GM23248 (cell line): Measurements from ENCODE around the gene ERN1. TPM values are rescaled to one million over a fixed set of nuclear protein-coding genes. Genes with fewer than 3 reads are reported as not detected.

Experiments used
- DNase-seq: peaks from one replicate; pipeline ENCODE4 v3.0.0-alpha.2; 2015
- H2AFZ ChIP-seq: fragments of 200-600 bp; sonication (generic); 2 replicates; pipeline ENCODE4 v1.6.1; 2016; ENCODE audit warnings: antibody characterized with exemption
- H3F3A ChIP-seq: fragments of 200-600 bp; sonication (generic); 2 replicates; pipeline ENCODE4 v1.6.1; 2016; ENCODE audit warnings: mild to moderate bottlenecking, antibody characterized with exemption, mixed run types; ENCODE audit not compliant: insufficient read depth
- H3K27ac ChIP-seq: fragments of 200-600 bp; sonication (generic); 2 replicates; pipeline ENCODE4 v1.5.1; 2016; ENCODE audit warnings: mild to moderate bottlenecking
- H3K27me3 ChIP-seq: fragments of 200-600 bp; sonication (generic); replicated peaks from 2 replicates; pipeline ENCODE4 v1.6.1; 2016; ENCODE audit warnings: mild to moderate bottlenecking; ENCODE audit not compliant: insufficient read depth
- H3K36me3 ChIP-seq: fragments of 200-600 bp; sonication (generic); 2 replicates; pipeline ENCODE4 v1.6.1; 2016; ENCODE audit warnings: low read depth, mild to moderate bottlenecking
- H3K4me1 ChIP-seq: fragments of 200-600 bp; sonication (generic); 2 replicates; pipeline ENCODE4 v1.6.1; 2016; ENCODE audit warnings: mild to moderate bottlenecking; ENCODE audit not compliant: insufficient read depth
- H3K4me2 ChIP-seq: fragments of 200-600 bp; sonication (generic); one replicate; pipeline ENCODE4 v1.6.1; 2016; ENCODE audit warnings: mild to moderate bottlenecking; ENCODE audit not compliant: unreplicated experiment
- H3K4me3 ChIP-seq: fragments of 200-600 bp; sonication (generic); 2 replicates; pipeline ENCODE4 v1.5.1; 2016; ENCODE audit warnings: mild to moderate bottlenecking
- H3K79me2 ChIP-seq: fragments of 200-600 bp; sonication (generic); 2 replicates; pipeline ENCODE4 v1.6.1; 2016; ENCODE audit warnings: mild to moderate bottlenecking; ENCODE audit not compliant: insufficient read depth
- H3K9ac ChIP-seq: fragments of 200-600 bp; sonication (generic); 2 replicates; pipeline ENCODE4 v1.6.1; 2016; ENCODE audit warnings: mild to moderate bottlenecking
- H3K9me2 ChIP-seq: fragments of 200-600 bp; sonication (generic); 2 replicates; pipeline ENCODE4 v1.6.1; 2016; ENCODE audit warnings: mixed run types, mild to moderate bottlenecking, moderate library complexity; ENCODE audit not compliant: insufficient read depth
- H3K9me3 ChIP-seq: fragments of 200-600 bp; sonication (generic); one replicate; pipeline ENCODE4 v1.6.1; 2017; ENCODE audit warnings: low read depth
- H4K20me1 ChIP-seq: fragments of 200-600 bp; sonication (generic); 2 replicates; pipeline ENCODE4 v1.6.0; 2016; ENCODE audit not compliant: insufficient read depth
- EZH2 ChIP-seq: fragments of 200-600 bp; sonication (generic); IDR thresholded peaks from 2 replicates; pipeline ENCODE4 v1.6.1; 2018; ENCODE audit warnings: antibody characterized with exemption, mild to moderate bottlenecking; ENCODE audit not compliant: insufficient read depth, poor library complexity, severe bottlenecking
- EZH2phosphoT487 ChIP-seq: fragments of 200-600 bp; sonication (generic); IDR thresholded peaks from 2 replicates; pipeline ENCODE4 v1.6.1; 2018; ENCODE audit warnings: antibody characterized with exemption, moderate library complexity, mild to moderate bottlenecking, low read depth; ENCODE audit not compliant: insufficient read depth
- WGBS, 2 experiments: methylation state at CpG; one replicate each; pipeline ENCODE4 v1.1.6; 2015 to 2017; ENCODE audit warnings: low lambda C conversion rate in 2 of 2, low coverage in 1 of 2; ENCODE audit errors: missing lambda C conversion rate in 2 of 2; 5-methylcytosine and 5-hydroxymethylcytosine counted together
- in situ Hi-C: fragments of 300-500 bp; cut with MboI; formaldehyde crosslinking; loops from 2 replicates; pipeline ENCODE4 v1.15.0; 2020
- polyA plus RNA-seq: library from polyadenylated mRNA; unstranded; fragments of >200 nt; fragmentation: Nextera tagmentation; extraction: Ambion mirVana; gene quantifications from 2 replicates; pipeline ENCODE4 v1.2.1, GENCODE V29; 2016
- total RNA-seq: library from RNA; depleted of rRNA; stranded (reverse); fragments of >200 nt; shearing (Covaris generic); gene quantifications from 2 replicates; pipeline ENCODE4 v1.2.3, GENCODE V29; 2014

Gene ERN1
- total and polyA plus RNA-seq, 2 experiments from 2014 or later, result 5.8 to 9.9 TPM

- no peaks in the 10 kb centered on the region for H4K20me1 ChIP-seq
- 62 to 64% methylated on average over 15 of the region's 15 CpGs for WGBS, 2 experiments
- H2AFZ ChIP-seq, result no peak overlapping the region
- 0 out of 2 replicates have a peak, but pooled peaks cover under 1% of the 10 kb centered on the region for H3K36me3 ChIP-seq
- H3K4me3 ChIP-seq, result peak overlapping the region; percentile 85
- H3K79me2 ChIP-seq, result peaks cover 9% of the 10 kb centered on the region
- peak overlapping the region; percentile 91 for H3K4me2 ChIP-seq
- H3K9me2 ChIP-seq, result no peaks in the 10 kb centered on the region
- H3F3A ChIP-seq, result peaks cover 67% of the 10 kb centered on the region
- TF ChIP-seq EZH2, result no peak
- no peak for TF ChIP-seq EZH2phosphoT487
- peak overlapping the region; percentile 98 for H3K9ac ChIP-seq
- H3K27ac ChIP-seq, result peak overlapping the region; percentile 91
- peaks cover 15% of the 10 kb centered on the region for H3K4me1 ChIP-seq
- peak; percentile 36 for DNase-seq
- no peaks in the 10 kb centered on the region for H3K9me3 ChIP-seq
- no peaks in the 10 kb centered on the region for H3K27me3 ChIP-seq
- in situ Hi-C loops, result no loop called here
These were observed 17.4 kb upstream of the ERN1 start for GRCh38 chr17:64147110-64148016.

GRCh38 chr17:64146418-64147109 lies 16.6 kb upstream of the ERN1 start:
- Histone ChIP-seq H3F3A (peaks cover 63% of the 10 kb centered on the region), H3K9me2 (no peaks in the 10 kb centered on the region), H3K9ac (peak overlapping the region; percentile 98), H3K4me1 (peaks cover 15% of the 10 kb centered on the region), H3K4me2 (peak overlapping the region; percentile 91), H2AFZ (peak overlapping the region; percentile 27; the same call in 1 of the 2 replicates), H3K36me3 (no peaks in the 10 kb centered on the region), H3K79me2 (peaks cover 9% of the 10 kb centered on the region), H3K4me3 (peak overlapping the region; percentile 85), H3K27ac (peak overlapping the region; percentile 91), H3K27me3 (no peaks in the 10 kb centered on the region), H4K20me1 (no peaks in the 10 kb centered on the region), H3K9me3 (no peaks in the 10 kb centered on the region)
- in situ Hi-C loops, result no loop called here
- peak; percentile 76 for DNase-seq
- WGBS, 2 experiments, result 15% methylated on average over 34 of the region's 34 CpGs
- TF ChIP-seq EZH2 (no peak), EZH2phosphoT487 (no peak)

GRCh38 chr17:64145751-64146417 lies 15.9 kb upstream of the ERN1 start:
- Histone ChIP-seq H3K4me1 (peaks cover 15% of the 10 kb centered on the region), H3K27me3 (no peaks in the 10 kb centered on the region), H3K79me2 (peaks cover 9% of the 10 kb centered on the region), H3K36me3 (no peaks in the 10 kb centered on the region), H2AFZ (peak overlapping the region; percentile 92), H4K20me1 (no peaks in the 10 kb centered on the region), H3K4me3 (peak overlapping the region; percentile 85), H3K9ac (peak overlapping the region; percentile 98), H3K4me2 (peak overlapping the region; percentile 91), H3K27ac (peak overlapping the region; percentile 91), H3K9me3 (no peaks in the 10 kb centered on the region), H3K9me2 (no peaks in the 10 kb centered on the region), H3F3A (peaks cover 56% of the 10 kb centered on the region)
- TF ChIP-seq EZH2phosphoT487, result no peak
- TF ChIP-seq EZH2, result no peak
- peak; percentile 99 for DNase-seq
- in situ Hi-C loops, result no loop called here
- WGBS, 2 experiments, result 0 to 2% methylated on average over 49 to 51 of the region's 51 CpGs

GRCh38 chr17:64145375-64145750 lies 15.4 kb upstream of the ERN1 start:
- H3K4me3 ChIP-seq, result peak overlapping the region; percentile 85
- H3K27ac ChIP-seq, result peak overlapping the region; percentile 91
- peak overlapping the region; percentile 92 for H2AFZ ChIP-seq
- H3K36me3 ChIP-seq, result no peaks in the 10 kb centered on the region
- peak overlapping the region; percentile 76 for H3K4me2 ChIP-seq
- 0 to 1% methylated on average over 13 to 15 of the region's 15 CpGs for WGBS, 2 experiments
- H3K79me2 ChIP-seq, result peaks cover 9% of the 10 kb centered on the region
- H3K9ac ChIP-seq, result peak overlapping the region; percentile 98
- DNase-seq, result no peak
- H3K27me3 ChIP-seq, result no peaks in the 10 kb centered on the region
- peaks cover 52% of the 10 kb centered on the region for H3F3A ChIP-seq
- H3K9me2 ChIP-seq, result no peaks in the 10 kb centered on the region
- no peak for TF ChIP-seq EZH2
- TF ChIP-seq EZH2phosphoT487, result no peak
- in situ Hi-C loops, result no loop called here
- no peaks in the 10 kb centered on the region for H4K20me1 ChIP-seq
- no peaks in the 10 kb centered on the region for H3K9me3 ChIP-seq
- H3K4me1 ChIP-seq, result peaks cover 15% of the 10 kb centered on the region
